Right atrium auricular region (tissue), 2 donors: ENCODE data around the gene CCL5. TPM values are rescaled to one million over a fixed set of nuclear protein-coding genes. Genes with fewer than 3 reads are reported as not detected.

Experiments used
- DNase-seq: peaks from one replicate; pipeline ENCODE4 v3.0.0-alpha.2; 2019; ENCODE audit warnings: low spot score
- H3K27ac ChIP-seq, 2 donors: fragments of 200-600 bp; sonication (generic); 1 replicate in 1 of 2; 2 replicates in 1 of 2; pipeline ENCODE4 v1.5.1; 2016 to 2019
- H3K27me3 ChIP-seq, 2 donors: fragments of 200-600 bp; sonication (generic); one replicate each; pipeline versions ENCODE4 v1.5.1 to v1.6.0; 2017 to 2019
- H3K36me3 ChIP-seq: fragments of 200-600 bp; sonication (generic); one replicate; pipeline ENCODE4 v1.5.1; 2016
- H3K4me1 ChIP-seq, 2 donors: fragments of 200-600 bp; sonication (generic); one replicate each; pipeline versions ENCODE4 v1.5.1 to v1.6.0; 2017 to 2019
- H3K4me3 ChIP-seq, 2 donors: fragments of 200-600 bp; sonication (generic); 1 replicate in 1 of 2; 2 replicates in 1 of 2; pipeline ENCODE4 v1.5.1; 2017 to 2019; ENCODE audit warnings: mild to moderate bottlenecking in 1 of 2, moderate library complexity in 1 of 2
- H3K9me3 ChIP-seq, 2 donors: fragments of 200-600 bp; sonication (generic); one replicate each; pipeline ENCODE4 v1.5.1; 2019
- total RNA-seq, 2 donors: library from RNA; depleted of rRNA; stranded (reverse); fragments of >200 nt; gene quantifications; one replicate each; pipeline ENCODE4 v1.1.0, GENCODE V29; 2016
- TF ChIP-seq, protein P1 (sequence below), 2 donors: fragments of 200-600 bp; sonication (generic); IDR thresholded peaks; one replicate each; pipeline ENCODE4 v1.5.1; 2019; ENCODE audit warnings: antibody characterized with exemption in 2 of 2

The CCL5 gene
- total RNA-seq, 2 donors from 2014 or later: 1.0 to 3.1 TPM

GRCh38 chr17:35876534-35876933, 3.6 kb downstream of the CCL5 start:
- TF ChIP-seq, protein P1, sequence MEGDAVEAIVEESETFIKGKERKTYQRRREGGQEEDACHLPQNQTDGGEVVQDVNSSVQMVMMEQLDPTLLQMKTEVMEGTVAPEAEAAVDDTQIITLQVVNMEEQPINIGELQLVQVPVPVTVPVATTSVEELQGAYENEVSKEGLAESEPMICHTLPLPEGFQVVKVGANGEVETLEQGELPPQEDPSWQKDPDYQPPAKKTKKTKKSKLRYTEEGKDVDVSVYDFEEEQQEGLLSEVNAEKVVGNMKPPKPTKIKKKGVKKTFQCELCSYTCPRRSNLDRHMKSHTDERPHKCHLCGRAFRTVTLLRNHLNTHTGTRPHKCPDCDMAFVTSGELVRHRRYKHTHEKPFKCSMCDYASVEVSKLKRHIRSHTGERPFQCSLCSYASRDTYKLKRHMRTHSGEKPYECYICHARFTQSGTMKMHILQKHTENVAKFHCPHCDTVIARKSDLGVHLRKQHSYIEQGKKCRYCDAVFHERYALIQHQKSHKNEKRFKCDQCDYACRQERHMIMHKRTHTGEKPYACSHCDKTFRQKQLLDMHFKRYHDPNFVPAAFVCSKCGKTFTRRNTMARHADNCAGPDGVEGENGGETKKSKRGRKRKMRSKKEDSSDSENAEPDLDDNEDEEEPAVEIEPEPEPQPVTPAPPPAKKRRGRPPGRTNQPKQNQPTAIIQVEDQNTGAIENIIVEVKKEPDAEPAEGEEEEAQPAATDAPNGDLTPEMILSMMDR (IDR thresholded peaks at IDR 0.05): no peak
- H3K36me3 ChIP-seq: no peaks in the 10 kb centered on the region
- no peak for DNase-seq
- H3K4me3 ChIP-seq: no peak overlapping the region
- no peaks in the 10 kb centered on the region for H3K9me3 ChIP-seq
- H3K27me3 ChIP-seq: no peaks in the 10 kb centered on the region
- H3K4me1 ChIP-seq: no peaks in the 10 kb centered on the region
- no peak overlapping the region for H3K27ac ChIP-seq

- Histone ChIP-seq H3K27ac (no peak overlapping the region), H3K9me3 (no peaks in the 10 kb centered on the region), H3K27me3 (no peaks in the 10 kb centered on the region), H3K4me1 (no peaks in the 10 kb centered on the region), H3K36me3 (no peaks in the 10 kb centered on the region), H3K4me3 (no peak overlapping the region)
- DNase-seq: no peak
- TF ChIP-seq, protein P1 (IDR thresholded peaks at IDR 0.05): no peak
Measured at GRCh38 chr17:35875800-35876139, 4.4 kb downstream of the CCL5 start.

- no peak for DNase-seq
- no peaks in the 10 kb centered on the region for H3K27me3 ChIP-seq
Measured at GRCh38 chr17:35875072-35875799, 4.9 kb downstream of the CCL5 start.

DNA sequence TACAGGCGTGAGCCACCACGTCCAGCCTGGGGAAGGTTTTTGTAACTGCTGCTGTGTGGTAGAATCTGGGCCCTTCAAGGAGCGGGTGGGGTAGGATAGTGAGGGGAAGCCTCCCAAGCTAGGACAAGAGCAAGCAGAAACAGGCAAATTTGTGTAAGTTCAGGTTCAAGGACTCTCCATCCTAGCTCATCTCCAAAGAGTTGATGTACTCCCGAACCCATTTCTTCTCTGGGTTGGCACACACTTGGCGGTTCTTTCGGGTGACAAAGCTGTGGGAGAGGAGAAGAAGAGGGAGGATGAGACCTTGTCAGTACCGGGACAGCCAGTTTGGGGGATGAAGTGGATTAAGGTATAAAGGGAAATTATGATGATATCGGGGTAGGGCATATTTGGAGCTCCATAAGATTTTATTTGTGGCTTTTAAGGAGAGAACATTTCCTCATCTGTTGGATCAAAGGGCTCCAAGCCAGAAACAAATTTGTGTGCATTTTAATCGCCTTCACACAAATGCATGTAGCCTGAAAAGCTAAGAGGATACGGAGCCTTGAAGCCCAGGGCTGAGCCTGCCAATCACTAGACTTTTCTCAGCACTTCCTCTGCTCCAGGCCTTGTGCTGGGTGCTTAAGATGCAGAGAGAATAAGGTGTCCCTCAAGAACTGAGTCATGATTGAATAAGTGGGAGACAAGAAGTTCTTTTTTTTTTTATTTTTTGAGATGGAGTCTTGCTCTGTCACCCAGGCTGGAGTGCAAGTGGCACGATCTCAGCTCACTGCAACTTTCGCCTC, 7.8 kb downstream of the CCL5 start:
- H3K36me3 ChIP-seq: no peaks in the 10 kb centered on the region
- H3K4me1 ChIP-seq: no peaks in the 10 kb centered on the region
- H3K27me3 ChIP-seq: no peaks in the 10 kb centered on the region
- DNase-seq: no peak
- H3K9me3 ChIP-seq: no peaks in the 10 kb centered on the region
- TF ChIP-seq, protein P1 (IDR thresholded peaks at IDR 0.05): no peak
- no peak overlapping the region for H3K4me3 ChIP-seq
- H3K27ac ChIP-seq: no peak overlapping the region

More at GRCh38 chr17:35875072-35875799, 4.9 kb downstream of the CCL5 start:
- Histone ChIP-seq H3K9me3 (no peaks in the 10 kb centered on the region), H3K27ac (no peak overlapping the region), H3K4me3 (no peak overlapping the region), H3K36me3 (no peaks in the 10 kb centered on the region), H3K4me1 (no peaks in the 10 kb centered on the region)
- TF ChIP-seq, protein P1 (IDR thresholded peaks at IDR 0.05): no peak

- Histone ChIP-seq H3K4me1 (peaks cover 0 to 4% of the 10 kb centered on the region in 2 donors), H3K27ac (no peak overlapping the region), H3K27me3 (no peaks in the 10 kb centered on the region), H3K36me3 (no peaks in the 10 kb centered on the region), H3K9me3 (no peaks in the 10 kb centered on the region), H3K4me3 (no peak overlapping the region)
- DNase-seq: no peak
- TF ChIP-seq, protein P1 (IDR thresholded peaks at IDR 0.05): no peak
Measured at GRCh38 chr17:35870906-35871819, 9.0 kb downstream of the CCL5 start.
